GM20431 (cell line): Measurements from ENCODE around the gene TMEM106A.
"Not testable (repeated sequence)": the region's sequence is repeated elsewhere in the genome, so short reads cannot be mapped to it uniquely, and the experiment has no call there.

Experiments used
- in situ Hi-C: fragments of 300-500 bp; cut with MseI, MboI; formaldehyde crosslinking; loops from one replicate; pipeline ENCODE4 v1.15.0; 2020; ENCODE audit warnings: low sequenced_read_pairs; ENCODE audit not compliant: unreplicated experiment

TMEM106A gene

DNA sequence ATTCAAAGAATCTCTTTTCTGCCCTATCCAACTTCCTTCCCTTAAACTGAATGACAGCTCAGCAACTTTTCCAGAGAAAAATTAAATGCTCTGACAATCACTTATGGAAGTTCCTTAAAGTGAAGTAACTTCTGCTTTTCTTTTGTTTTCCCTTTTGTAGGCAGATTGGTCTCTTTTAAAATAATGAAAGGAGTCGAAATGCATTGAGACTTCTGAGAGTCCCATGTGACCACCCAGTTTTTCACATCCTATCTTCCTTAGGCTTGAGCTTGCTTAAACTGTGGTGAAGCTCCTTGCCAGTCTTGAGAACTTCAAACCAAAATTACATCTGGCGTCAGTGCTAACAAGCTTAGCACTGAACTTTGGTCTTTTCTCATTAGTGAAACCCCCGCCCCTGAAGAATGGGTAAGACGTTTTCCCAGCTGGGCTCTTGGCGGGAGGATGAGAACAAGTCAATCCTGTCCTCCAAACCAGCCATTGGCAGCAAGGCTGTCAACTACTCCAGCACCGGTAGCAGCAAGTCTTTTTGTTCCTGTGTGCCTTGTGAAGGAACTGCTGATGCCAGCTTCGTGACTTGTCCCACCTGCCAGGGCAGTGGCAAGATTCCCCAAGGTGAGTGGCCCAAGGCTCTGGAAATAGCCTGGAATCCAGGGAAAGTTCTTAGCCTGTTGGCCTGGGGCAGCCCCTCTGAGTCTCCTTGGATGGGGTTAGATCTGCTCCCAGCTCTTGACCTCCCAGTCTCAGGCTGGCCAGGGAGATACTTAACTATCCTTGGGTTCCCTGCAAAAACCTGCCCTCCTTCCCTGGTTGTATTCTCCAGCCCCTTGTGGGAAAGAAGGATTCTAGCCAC is 1.2 kb downstream of the TMEM106A start:
- in situ Hi-C loops, result loop anchor here (25.0 kb wide), 1 partner anchor 99 kb away; no protein-coding TSS in a partner anchor

DNA sequence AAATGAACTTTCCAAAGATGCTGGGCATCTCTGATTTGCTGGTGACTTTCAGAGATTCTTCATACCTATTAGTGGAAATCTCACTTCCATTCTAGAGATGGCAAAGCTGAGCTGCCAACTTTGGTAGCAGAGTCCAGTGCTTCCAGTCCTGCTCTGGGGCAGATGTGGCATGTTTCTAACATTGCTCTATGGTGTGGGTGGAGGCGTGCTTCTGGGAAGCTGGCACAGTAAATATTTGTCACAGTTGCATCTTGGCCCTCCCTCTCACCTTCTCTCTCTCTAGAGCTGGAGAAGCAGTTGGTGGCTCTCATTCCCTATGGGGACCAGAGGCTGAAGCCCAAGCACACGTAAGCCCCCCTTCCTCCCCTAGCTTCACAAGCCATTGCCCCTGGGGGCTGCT is 1.9 kb downstream of the TMEM106A start:
- in situ Hi-C loops, result loop anchor here (25.0 kb wide), 1 partner anchor 99 kb away; no protein-coding TSS in a partner anchor

GRCh38 chr17:43215341-43215740 is 3.7 kb downstream of the TMEM106A start:
- in situ Hi-C loops, result loop anchor here (25.0 kb wide), 1 partner anchor 97 kb away; no protein-coding TSS in a partner anchor

- in situ Hi-C loops, result loop anchor here (25.0 kb wide), 1 partner anchor 96 kb away; no protein-coding TSS in a partner anchor
These were observed 4.7 kb downstream of the TMEM106A start for GRCh38 chr17:43216369-43216761.

- in situ Hi-C loops, result loop anchor here (25.0 kb wide), 1 partner anchor 95 kb away; no protein-coding TSS in a partner anchor
These were observed 5.3 kb downstream of the TMEM106A start for GRCh38 chr17:43216762-43217613.

DNA sequence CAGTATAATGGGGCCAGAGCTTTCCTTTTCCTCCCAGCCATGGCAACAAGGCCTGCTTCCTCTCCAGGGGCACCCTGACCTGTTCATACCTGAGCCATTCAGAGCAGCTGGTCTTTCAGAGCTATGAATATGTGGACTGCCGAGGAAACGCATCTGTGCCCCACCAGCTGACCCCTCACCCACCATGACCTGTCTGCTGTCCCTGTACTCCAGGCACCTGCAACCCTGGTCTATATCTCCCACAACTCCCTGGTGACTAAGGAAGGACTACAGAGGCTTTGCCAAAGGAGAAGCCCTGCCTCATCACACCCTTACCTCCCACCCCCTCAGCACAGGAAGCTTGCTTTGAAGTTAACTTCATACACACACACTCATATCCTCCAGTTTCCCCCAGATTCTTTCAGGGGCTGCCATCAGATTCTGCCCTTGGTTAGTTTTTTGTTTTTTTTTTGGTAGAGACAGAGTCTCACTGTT is 6.0 kb downstream of the TMEM106A start:
- in situ Hi-C loops, result loop anchor here (25.0 kb wide), 1 partner anchor 95 kb away; no protein-coding TSS in a partner anchor

DNA sequence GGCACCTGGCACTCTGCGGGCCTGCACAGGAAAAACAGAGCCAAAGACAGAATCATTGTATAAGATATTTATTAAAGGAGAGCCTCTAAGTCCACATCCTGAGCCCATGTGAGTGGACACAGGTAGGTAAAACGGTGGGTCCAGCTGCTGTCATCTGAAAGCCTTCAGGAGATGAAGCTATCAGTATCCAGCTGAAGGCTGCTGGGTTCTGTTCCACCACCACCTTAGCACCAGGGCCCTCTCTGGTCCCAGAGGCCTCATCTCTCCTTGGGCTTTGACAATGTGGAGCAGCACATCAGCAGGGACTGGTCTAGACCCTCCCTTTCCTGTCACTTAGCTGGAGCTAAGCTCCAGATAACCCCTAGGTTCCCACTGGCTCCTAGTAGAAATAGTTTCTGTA is 7.3 kb downstream of the TMEM106A start:
- in situ Hi-C loops, result loop anchor here (25.0 kb wide), 1 partner anchor 93 kb away; no protein-coding TSS in a partner anchor

DNA sequence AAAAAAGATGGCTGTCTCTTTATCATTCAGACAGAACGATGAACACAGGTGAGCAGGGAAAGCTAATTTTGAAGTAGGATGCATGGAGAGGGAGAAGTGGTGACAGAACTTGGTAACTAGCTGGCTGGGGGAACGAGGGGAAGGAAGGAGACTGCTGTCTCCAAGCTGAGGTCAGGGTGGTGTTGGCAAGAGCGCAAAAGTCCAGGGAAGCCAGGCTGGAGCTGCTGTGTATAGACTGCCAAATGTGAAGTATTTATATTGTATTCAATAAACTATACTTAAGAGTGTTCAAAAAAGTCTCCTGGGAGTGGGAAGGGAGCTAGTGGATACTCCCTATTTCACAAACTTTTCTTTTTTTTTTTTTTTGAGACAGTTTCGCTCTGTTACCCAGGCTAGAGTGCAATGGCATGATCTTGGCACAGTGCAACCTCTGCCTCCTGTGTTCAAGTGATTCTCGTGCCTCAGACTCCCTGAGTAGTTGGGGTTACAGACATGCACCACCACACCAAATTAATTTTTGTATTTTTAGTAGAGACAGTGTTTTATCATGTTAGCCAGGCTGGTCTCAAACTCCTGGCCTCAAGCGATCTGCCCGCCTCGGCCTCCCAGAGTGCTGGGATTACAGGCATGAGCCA is 8.2 kb downstream of the TMEM106A start:
- in situ Hi-C loops, result loop anchor here (25.0 kb wide), 1 partner anchor 92 kb away; no protein-coding TSS in a partner anchor

DNA sequence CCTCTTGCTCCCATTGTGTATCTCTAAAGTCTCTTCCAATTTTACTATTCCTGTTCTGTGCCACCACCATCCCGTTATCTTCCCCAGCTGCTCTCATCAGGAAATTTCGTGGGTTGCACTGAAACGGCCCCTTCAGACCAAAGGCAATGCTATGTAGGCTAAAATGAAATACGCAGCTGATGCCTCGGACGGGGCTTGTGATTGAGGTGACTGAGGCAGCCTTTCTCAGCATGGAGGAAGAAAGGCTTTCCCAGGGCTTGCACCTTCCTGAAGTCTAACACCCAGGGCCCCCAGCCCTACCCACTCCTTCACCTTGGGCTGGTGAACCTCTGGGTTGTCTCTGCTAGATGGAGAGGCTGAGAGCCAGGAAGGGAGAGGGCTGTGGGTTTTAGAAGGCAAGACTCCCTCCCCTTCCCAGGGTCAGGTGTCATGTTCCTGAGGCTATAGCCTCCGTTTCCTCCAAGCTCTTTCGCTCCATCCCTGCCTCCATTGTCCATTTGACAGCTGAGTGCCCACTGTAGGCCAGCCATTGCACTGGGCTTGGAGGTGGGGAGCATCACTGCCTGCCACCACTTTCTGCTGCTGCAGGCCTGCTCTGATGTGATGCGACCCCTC is 8.9 kb downstream of the TMEM106A start:
- in situ Hi-C loops, result loop anchor here (25.0 kb wide), 1 partner anchor 92 kb away; no protein-coding TSS in a partner anchor

DNA sequence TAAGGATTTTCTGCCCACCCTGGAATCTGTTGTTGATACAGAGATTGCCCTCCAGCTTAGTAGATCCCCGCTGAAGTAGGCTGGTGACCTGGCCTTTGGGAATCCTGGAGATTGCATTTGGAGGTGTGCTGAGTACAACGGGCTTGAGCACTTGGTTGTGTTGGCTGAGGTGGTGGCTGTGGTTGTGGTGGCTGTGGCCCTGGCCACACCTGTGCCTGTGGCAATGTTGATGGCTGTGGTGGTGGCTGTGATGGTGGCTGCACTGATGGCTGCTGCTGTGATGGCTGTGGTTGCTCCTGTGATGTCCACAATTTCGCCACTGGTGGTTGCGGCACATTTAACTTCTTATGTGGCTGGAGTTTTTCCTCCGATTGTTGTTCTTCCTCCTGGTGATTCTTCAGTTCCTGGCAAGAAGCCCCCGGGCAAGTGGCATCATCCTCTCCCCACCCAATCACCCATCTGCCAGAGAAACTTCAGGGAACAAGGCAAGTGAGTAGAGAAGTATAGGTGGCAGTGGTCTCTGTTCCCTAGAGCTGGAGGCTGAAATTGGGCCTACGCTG is 12.6 kb downstream of the TMEM106A start:
- in situ Hi-C loops, result loop anchor here (25.0 kb wide), 1 partner anchor 88 kb away; no protein-coding TSS in a partner anchor

GRCh38 chr17:43226393-43226792 is 14.7 kb downstream of the TMEM106A start:
- in situ Hi-C loops, result no loop called here

DNA sequence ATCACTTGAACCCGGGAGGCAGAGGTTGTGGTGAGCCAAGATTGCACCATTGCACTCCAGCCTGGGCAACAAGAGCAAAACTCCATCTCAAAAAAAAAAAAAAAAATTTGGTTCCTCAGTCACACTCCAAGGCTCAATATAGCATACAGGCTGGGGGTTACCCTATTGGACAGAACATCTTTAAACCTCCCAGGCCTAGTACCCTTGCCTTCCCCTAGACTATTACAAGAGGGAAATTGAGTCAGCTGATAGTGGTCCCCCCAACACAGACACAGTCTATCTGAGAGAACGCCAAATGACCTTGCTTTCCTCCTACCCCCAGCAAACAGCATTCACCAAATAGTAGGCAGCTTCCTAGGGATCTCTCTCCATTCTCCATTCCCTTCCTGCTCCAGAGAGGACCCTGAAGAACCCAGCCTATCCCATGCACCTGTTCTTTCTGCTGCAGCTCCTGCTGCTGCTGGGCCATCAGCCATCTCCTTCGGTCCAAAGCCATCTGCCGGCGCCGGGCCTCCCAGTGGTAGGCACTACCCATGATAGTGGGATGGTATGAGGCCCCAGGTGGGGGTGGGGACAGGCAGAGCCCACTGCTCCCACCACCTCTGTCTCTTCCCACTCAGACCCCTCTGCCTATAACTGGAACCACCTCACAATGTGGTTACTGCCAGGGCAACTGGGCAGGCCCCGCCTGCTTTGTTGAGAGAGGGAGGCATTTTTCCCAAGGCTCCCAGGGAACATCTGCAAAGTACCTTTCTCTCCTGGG is 16.5 kb downstream of the TMEM106A start, which contains the start of gene CCDC200:
TSS of gene CCDC200 (minus strand) at position 604 of the 763 bp plus-strand sequence. CDS start at position 535, 69 bp downstream.
- in situ Hi-C loops, result not testable (repeated sequence)

GRCh38 chr17:43231205-43232020 is 19.7 kb downstream of the TMEM106A start:
- in situ Hi-C loops, result not testable (repeated sequence)

DNA sequence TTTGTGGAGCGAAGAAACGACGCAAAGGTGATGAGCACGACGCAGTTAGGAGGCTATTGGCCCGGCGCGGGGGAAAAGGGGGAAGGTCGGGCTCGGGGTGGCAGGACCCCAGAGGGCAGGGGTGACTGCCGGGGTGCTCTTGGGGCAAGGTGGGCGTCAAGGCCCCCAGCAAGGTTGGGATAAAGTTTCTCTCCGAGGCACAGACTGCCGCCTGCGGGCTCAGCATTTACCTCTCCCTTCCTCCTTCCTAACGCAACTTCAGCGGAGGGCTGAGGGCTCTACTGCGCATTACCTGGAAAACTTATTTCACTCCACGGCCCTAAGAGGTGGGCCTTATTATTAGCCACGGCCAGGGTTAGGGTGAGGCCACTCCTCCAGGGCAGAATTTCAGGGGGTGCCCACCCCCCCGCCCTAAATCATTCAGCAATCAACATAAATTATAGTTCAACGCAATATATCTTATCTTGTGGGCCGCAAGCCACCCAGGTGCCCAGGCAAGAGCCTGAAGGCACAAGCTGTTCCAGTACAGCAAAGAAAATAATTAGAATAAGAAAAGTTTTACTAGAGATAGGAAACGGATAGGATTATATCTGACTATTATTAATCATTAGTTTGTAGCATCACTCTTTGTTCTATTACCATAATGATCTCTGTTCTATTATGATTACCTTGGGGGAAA is 20.5 kb downstream of the TMEM106A start:
- in situ Hi-C loops, result not testable (repeated sequence)

- in situ Hi-C loops, result not testable (repeated sequence)
These were observed 21.6 kb downstream of the TMEM106A start for GRCh38 chr17:43233263-43233662.

- in situ Hi-C loops, result not testable (repeated sequence)
These were observed 22.2 kb downstream of the TMEM106A start, which contains the start of gene RNU2-1 for GRCh38 chr17:43233877-43234276. TSS of gene RNU2-1 (minus strand) at chr17:43233977.

- in situ Hi-C loops, result not testable (repeated sequence)
These were observed 27.9 kb downstream of the TMEM106A start for GRCh38 chr17:43239597-43239996.
